HG02884 (cell line): ENCODE results near the gene DEFB121.
"Not testable (repeated sequence)": the region's sequence is repeated elsewhere in the genome, so short reads cannot be mapped to it uniquely, and the experiment has no call there.

Experiments
- ATAC-seq: cut with Tn5 transposase; IDR thresholded peaks from one replicate; pipeline ENCODE4 v1.9.1; 2021; ENCODE audit warnings: mild to moderate bottlenecking, moderate library complexity; ENCODE audit not compliant: unreplicated experiment

Gene DEFB121

GRCh38 chr20:31364272-31364671 is 41.7 kb downstream of the DEFB121 start:
- not testable (repeated sequence) for ATAC-seq

DNA sequence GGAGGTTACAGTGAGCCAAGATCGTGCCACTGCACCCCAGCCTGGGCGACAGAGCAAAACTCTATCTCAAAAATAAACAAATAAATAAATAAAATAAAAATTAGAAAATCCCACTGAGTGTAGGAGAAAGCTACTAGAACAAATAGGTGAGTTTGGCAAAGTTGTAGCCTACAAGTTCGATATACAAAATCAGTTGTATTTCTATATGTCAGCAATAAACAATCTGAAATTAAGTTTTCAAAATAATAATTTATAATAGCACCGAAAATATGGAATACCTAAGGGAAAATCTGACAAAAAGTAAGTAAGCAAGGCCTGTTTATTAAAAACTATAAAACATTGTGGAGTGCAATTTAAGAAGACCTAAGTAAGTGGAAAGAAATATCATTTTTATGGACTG is 42.7 kb downstream of the DEFB121 start:
- ATAC-seq = no peak

DNA sequence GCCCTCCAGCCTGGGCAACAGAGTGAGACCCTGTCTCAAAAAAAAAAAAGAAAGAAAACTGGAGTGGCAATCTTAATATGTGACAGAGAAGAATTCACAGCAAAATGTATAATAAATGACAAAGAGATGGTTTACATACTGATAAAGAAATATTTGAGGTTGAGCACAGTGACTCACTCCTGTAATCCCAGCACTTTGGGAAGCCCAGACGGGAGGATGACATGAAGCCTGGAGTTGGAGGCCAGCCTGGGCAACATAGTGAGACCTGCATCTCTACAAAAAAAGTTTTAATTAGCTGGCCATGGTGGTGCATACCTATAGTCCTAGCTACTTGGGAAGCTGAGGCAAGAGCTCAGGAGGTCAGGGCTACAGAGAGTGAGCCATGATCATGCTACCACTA is 50.0 kb downstream of the DEFB121 start:
- no peak for ATAC-seq
